NCI-H187 (cell line): ENCODE results near the gene DGKB.

Source experiments
- DNase-seq, 2 experiments: peaks; one replicate each; lab custom pipeline; 2025; lab: John Stamatoyannopoulos, UW

Gene DGKB

DNA sequence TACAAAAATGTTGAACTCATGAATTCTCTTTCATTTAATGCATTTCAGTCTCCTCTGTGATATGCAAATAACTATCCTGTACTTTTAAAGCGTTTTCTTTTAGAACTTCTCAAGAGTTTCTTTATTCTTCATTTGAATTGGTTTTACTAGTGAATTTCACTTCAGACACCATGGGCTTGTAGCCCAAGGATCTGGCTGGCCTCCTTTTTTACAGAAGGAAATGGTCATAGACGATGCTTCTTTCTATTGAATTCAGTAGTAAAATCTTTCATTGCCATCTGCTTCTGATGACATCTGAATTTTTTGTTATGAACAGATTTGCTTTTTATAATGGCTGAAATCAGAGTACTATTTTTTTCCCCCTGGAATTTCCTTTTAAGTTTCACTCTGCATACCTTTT, 777.8 kb downstream of the DGKB start:
- no peak for DNase-seq

- DNase-seq: no peak
Observed at GRCh38 chr7:14123923-14124322, 778.6 kb downstream of the DGKB start.

DNA sequence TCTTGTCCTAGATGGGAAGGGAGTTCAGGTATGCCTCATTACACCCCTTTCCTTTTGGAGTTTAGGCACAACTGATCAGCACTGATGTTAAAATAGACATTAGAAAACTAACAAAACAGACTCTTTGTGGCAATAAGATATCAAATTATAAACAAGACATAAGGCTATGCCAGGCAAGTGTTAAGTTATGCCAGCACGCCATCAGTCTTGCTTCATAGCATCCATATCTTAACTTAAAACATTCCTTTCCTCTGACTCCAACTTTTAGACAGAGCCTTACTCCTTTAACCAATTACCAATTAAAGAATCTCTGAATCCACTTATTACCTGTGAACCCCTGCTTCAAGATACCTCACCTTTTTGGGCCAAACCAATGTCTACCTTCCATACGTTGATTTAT, 786.9 kb downstream of the DGKB start:
- DNase-seq: no peak

GRCh38 chr7:14104861-14105260, 797.7 kb downstream of the DGKB start:
- DNase-seq: no peak

- no peak for DNase-seq
Observed at GRCh38 chr7:14096159-14096558, 806.4 kb downstream of the DGKB start.

GRCh38 chr7:14095233-14095950, 807.2 kb downstream of the DGKB start:
- no peak for DNase-seq
